ENCODE measurements around the gene PKD2L1.

GRCh38 chr10:100355086-100355485, 25.1 kb upstream of the PKD2L1 start:
- TF ChIP-seq POLR2A (IDR thresholded peaks at IDR 0.05; ENCODE audit: low read length) (no peak), GATA1 (IDR thresholded peaks at IDR 0.05; ENCODE audit: low read depth, low read length) (no peak)
